B cell (primary cell): Measurements from ENCODE around the gene CYP4A22.
"Not testable (repeated sequence)": the region's sequence is repeated elsewhere in the genome, so short reads cannot be mapped to it uniquely, and the experiment has no call there.

Experiments used
- EZH2 ChIP-seq: IDR thresholded peaks from 2 replicates; pipeline ENCODE4 v1.6.1; 2012; ENCODE audit warnings: borderline replicate concordance, low read depth, mild to moderate bottlenecking, moderate library complexity, low read length; ENCODE audit not compliant: insufficient read depth, poor library complexity, severe bottlenecking
- TF ChIP-seq, protein P1 (sequence below): fragments of 200-600 bp; IDR thresholded peaks from one replicate; pipeline ENCODE4 v1.8.0; 2022; ENCODE audit warnings: antibody characterized with exemption, mild to moderate bottlenecking

GRCh38 chr1:47157957-47158356, 20.7 kb downstream of the CYP4A22 start:
- TF ChIP-seq, protein P1, sequence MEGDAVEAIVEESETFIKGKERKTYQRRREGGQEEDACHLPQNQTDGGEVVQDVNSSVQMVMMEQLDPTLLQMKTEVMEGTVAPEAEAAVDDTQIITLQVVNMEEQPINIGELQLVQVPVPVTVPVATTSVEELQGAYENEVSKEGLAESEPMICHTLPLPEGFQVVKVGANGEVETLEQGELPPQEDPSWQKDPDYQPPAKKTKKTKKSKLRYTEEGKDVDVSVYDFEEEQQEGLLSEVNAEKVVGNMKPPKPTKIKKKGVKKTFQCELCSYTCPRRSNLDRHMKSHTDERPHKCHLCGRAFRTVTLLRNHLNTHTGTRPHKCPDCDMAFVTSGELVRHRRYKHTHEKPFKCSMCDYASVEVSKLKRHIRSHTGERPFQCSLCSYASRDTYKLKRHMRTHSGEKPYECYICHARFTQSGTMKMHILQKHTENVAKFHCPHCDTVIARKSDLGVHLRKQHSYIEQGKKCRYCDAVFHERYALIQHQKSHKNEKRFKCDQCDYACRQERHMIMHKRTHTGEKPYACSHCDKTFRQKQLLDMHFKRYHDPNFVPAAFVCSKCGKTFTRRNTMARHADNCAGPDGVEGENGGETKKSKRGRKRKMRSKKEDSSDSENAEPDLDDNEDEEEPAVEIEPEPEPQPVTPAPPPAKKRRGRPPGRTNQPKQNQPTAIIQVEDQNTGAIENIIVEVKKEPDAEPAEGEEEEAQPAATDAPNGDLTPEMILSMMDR, result not testable (repeated sequence)
- TF ChIP-seq EZH2, result not testable (repeated sequence)
